ENCODE measurements around the gene ZSWIM8.

- TF ChIP-seq POLR2AphosphoS5 (IDR thresholded peaks at IDR 0.05; ENCODE audit: low read depth, low read length) = no peak
- no peak for TF ChIP-seq SP1 (IDR thresholded peaks at IDR 0.05; ENCODE audit: low read depth, low read length)
- no peak for TF ChIP-seq RFX5 (IDR thresholded peaks at IDR 0.05; ENCODE audit: borderline replicate concordance, low read depth, low read length)
- no peak for TF ChIP-seq POLR2A (IDR thresholded peaks at IDR 0.05; ENCODE audit: control extremely low read depth in 1 of 2, low read depth in 2 of 2, low read length in 2 of 2)
- TF ChIP-seq SP2 (IDR thresholded peaks at IDR 0.05; ENCODE audit: low read length) = no peak
- no peak for TF ChIP-seq CTCF (IDR thresholded peaks at IDR 0.05; ENCODE audit: control extremely low read depth in 1 of 3, insufficient read depth in 1 of 3, low read depth in 1 of 3, low read length in 3 of 3)
- no peak for TF ChIP-seq KDM5A (IDR thresholded peaks at IDR 0.05; ENCODE audit: low read length)
- no peak for TF ChIP-seq RNF2 (IDR thresholded peaks at IDR 0.05; ENCODE audit: borderline replicate concordance, low read depth, low read length, missing control alignments, poor library complexity, severe bottlenecking)
- no peak for TF ChIP-seq TEAD4 (IDR thresholded peaks at IDR 0.05; ENCODE audit: low read depth, low read length)
- TF ChIP-seq MAX (IDR thresholded peaks at IDR 0.05) = no peak
- TF ChIP-seq JUND (IDR thresholded peaks at IDR 0.05; ENCODE audit: low read length) = no peak
- no peak for TF ChIP-seq TAF1 (IDR thresholded peaks at IDR 0.05; ENCODE audit: low read depth, low read length)
- TF ChIP-seq GABPA (IDR thresholded peaks at IDR 0.05; ENCODE audit: borderline replicate concordance, insufficient read depth, low read length) = no peak
- no peak for TF ChIP-seq RAD21 (IDR thresholded peaks at IDR 0.05 in 1 of 2, conservative IDR thresholded peaks at IDR 0.05 in 1 of 2; ENCODE audit: low read depth in 2 of 2, low read length in 2 of 2)
Observed at GRCh38 chr10:73743327-73743904, 42.0 kb upstream of the ZSWIM8 start.
